ENCODE measurements around the gene GPR25.

DNA sequence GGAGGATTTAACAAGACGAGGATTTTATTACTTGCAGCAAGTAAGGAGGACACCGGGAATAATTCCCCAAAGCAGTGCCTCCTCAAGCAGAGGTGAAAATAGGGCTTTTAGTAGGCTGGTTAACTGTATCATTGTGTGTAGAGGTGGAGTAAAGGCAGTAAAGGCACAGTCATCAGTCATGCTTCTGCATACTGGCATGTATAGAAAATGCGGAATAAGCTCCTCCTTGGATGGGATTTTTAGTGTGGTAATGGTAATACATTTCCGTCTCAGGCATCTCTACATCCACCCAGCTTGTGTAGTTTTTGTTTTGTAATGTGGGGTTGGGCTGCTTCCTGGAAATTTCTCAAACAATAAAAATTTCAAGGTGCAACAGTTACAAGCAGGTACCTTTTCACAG is 27.4 kb upstream of the GPR25 start:
- TF ChIP-seq CTCF (IDR thresholded peaks at IDR 0.05; ENCODE audit: low read depth, low read length) = no peak
- TF ChIP-seq POLR2A (IDR thresholded peaks at IDR 0.05; ENCODE audit: extremely low read depth, insufficient read length) = no peak

Data from NB4 (cell line).